ELF-1 (cell line): ENCODE measurements around the gene ANKS1B.

Experiments used
- DNase-seq: peaks from one replicate; pipeline ENCODE4 v3.0.0-alpha.2; 2016; ENCODE audit warnings: low read depth, low spot score

The ANKS1B gene

GRCh38 chr12:98821866-98822265 lies 1162.9 kb downstream of the ANKS1B start:
- DNase-seq: no peak

- peak; percentile 60 for DNase-seq
Measured at GRCh38 chr12:98821232-98821631, 1163.5 kb downstream of the ANKS1B start.

GRCh38 chr12:98819821-98820404 lies 1164.8 kb downstream of the ANKS1B start:
- peak; percentile 5 for DNase-seq

- no peak for DNase-seq
Measured at GRCh38 chr12:98819071-98819470, 1165.7 kb downstream of the ANKS1B start.

GRCh38 chr12:98818239-98818638 lies 1166.5 kb downstream of the ANKS1B start:
- no peak for DNase-seq

DNA sequence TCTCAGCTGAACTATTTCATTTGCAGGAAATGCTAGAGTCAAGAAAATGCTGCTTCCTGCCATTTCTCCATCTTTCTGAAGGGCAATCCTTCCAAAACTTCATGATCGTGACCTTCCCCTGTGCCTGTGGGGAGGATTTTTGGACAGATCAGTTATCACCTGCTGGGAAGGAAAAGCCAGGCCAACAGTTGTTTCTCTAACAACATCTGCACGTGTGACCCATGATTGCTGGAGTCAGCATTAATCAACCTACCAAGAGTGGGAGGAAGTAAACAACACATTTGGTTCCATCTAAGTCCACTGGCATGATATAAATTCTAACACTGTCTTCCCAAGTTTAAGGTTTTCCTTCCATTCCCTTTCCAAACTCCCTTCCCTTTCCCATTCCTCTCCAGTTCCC lies 1167.0 kb downstream of the ANKS1B start:
- DNase-seq: no peak

GRCh38 chr12:98816720-98817119 lies 1168.0 kb downstream of the ANKS1B start:
- DNase-seq: no peak

GRCh38 chr12:98814254-98814653 lies 1170.5 kb downstream of the ANKS1B start:
- no peak for DNase-seq

DNA sequence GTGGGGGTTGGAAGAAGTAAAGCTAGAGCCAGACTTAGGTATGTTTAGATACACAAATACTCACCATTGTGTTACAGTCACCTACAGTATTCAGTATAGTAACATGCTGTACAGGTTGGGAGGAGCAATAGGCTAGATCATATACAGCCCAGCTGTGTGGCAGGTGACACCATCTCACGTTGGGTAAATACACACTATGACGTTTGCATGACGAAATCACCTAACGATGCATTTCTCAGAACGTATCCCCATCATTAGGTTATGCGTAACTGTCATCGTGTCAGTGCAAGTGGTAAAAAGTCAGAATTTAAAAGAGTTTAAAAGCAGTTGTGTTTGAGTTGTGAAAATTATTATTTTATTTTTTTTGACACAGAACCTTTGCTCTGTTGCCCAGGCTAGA lies 1172.5 kb downstream of the ANKS1B start:
- DNase-seq: no peak

- no peak for DNase-seq
Measured at GRCh38 chr12:98808243-98808875, 1176.4 kb downstream of the ANKS1B start.

GRCh38 chr12:98807187-98807586 lies 1177.5 kb downstream of the ANKS1B start:
- no peak for DNase-seq

- DNase-seq: no peak
Measured at GRCh38 chr12:98803468-98804209, 1181.1 kb downstream of the ANKS1B start.

DNA sequence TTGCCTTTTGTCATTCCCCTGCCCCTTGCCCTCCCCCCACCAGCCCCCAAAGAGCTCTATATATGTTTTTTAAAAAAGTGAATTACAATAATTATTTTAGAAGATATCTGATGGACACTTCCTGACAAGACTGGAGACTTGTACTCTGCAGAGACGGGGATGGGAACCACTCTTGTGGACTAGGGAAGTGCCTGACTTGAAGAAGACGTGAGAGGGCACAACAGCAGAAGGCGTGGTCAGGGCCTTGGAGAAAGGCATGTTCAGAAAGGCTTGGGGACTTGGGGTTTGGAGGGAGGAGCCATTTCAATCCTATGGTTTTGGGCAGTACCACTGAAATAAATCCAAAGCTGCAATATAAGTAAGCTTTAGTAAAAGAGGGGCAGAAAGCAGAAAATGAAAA lies 1184.9 kb downstream of the ANKS1B start:
- no peak for DNase-seq

- peak; percentile 10 for DNase-seq
Measured at GRCh38 chr12:98799146-98799810, 1185.5 kb downstream of the ANKS1B start.

GRCh38 chr12:98797200-98797599 lies 1187.5 kb downstream of the ANKS1B start:
- no peak for DNase-seq

GRCh38 chr12:98796745-98797144 lies 1188.0 kb downstream of the ANKS1B start:
- DNase-seq: no peak

DNA sequence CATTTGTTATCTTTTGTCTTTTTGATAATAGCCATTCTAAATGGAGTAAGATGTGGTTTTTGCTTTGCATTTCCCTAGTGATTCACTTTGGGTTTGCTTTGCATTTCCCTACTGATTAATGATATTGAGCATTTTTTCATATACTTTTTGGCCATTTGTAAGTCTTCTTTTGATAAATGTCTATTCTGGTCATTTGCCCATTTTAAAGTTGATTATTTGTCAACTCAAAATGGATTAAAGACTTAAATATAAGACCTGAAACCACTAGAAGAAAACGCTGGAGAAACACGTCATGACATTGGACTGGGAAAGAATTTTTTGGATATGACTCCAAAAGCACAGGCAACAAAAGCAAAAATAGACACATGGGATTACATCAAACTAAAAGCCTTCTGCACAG lies 1191.6 kb downstream of the ANKS1B start:
- DNase-seq: no peak

GRCh38 chr12:98791406-98791805 lies 1193.3 kb downstream of the ANKS1B start:
- DNase-seq: no peak

- no peak for DNase-seq
Measured at GRCh38 chr12:98788396-98788795, 1196.3 kb downstream of the ANKS1B start.

GRCh38 chr12:98786653-98787052 lies 1198.1 kb downstream of the ANKS1B start:
- DNase-seq: no peak

DNA sequence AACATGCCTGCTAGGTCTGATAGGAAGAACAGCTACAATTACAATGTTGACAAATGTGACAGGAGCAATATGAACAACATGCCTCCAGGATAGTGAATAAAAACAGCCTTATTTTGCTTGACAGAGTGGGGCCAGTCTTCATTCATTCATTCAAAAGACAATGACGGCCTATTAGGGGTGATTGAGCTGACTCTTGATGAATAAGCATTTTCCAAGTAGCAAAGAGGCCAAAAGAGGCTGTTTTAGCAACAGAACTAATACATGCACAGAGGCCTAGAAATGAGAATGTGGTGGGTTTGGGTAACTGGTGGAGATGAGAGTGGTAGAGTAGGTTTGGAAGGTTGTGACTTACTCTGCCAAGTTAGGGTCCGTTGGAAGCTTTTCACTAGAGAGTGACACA lies 1201.3 kb downstream of the ANKS1B start:
- DNase-seq: no peak

GRCh38 chr12:98780261-98780660 lies 1204.5 kb downstream of the ANKS1B start:
- no peak for DNase-seq
